GM23338 (cell line): ENCODE results near the gene PEX10. TPM values are rescaled to one million over a fixed set of nuclear protein-coding genes. Genes with fewer than 3 reads are reported as not detected.

ENCODE experiments used
- ATAC-seq: fragments of 200-7000 bp; cut with Tn5 transposase; 3 replicates; pipeline ENCODE4 v1.9.1; 2020
- DNase-seq: peaks from one replicate; pipeline ENCODE4 v3.0.0-alpha.2; 2015; ENCODE audit warnings: low spot score
- H2AFZ ChIP-seq: fragments of 200-600 bp; sonication (generic); 2 replicates; pipeline ENCODE4 v1.8.0; 2016; ENCODE audit warnings: antibody characterized with exemption, mild to moderate bottlenecking, moderate library complexity
- H3F3A ChIP-seq: fragments of 200-600 bp; sonication (generic); replicated peaks from 2 replicates; pipeline ENCODE4 v1.8.0; 2017; ENCODE audit warnings: antibody characterized with exemption, mixed run types, low read depth
- H3K27ac ChIP-seq: fragments of 200-600 bp; sonication (generic); 2 replicates; pipeline ENCODE4 v1.6.1; 2016; ENCODE audit warnings: low read depth
- H3K27me3 ChIP-seq: fragments of 200-600 bp; sonication (generic); 2 replicates; pipeline ENCODE4 v1.8.0; 2016; ENCODE audit warnings: mild to moderate bottlenecking, mixed run types, moderate library complexity; ENCODE audit not compliant: insufficient read depth
- H3K36me3 ChIP-seq: fragments of 200-600 bp; sonication (generic); 2 replicates; pipeline ENCODE4 v1.8.0; 2016; ENCODE audit warnings: mild to moderate bottlenecking; ENCODE audit not compliant: insufficient read depth
- H3K4me1 ChIP-seq: fragments of 200-600 bp; sonication (generic); 2 replicates; pipeline ENCODE4 v1.8.0; 2016; ENCODE audit warnings: mild to moderate bottlenecking, moderate library complexity; ENCODE audit not compliant: insufficient read depth
- H3K4me2 ChIP-seq: fragments of 200-600 bp; sonication (generic); 2 replicates; pipeline ENCODE4 v1.7.1; 2017; ENCODE audit warnings: mixed run types
- H3K4me3 ChIP-seq: fragments of 200-600 bp; sonication (generic); 2 replicates; pipeline ENCODE4 v1.6.1; 2016; ENCODE audit warnings: mixed run types
- H3K79me2 ChIP-seq: fragments of 200-600 bp; sonication (generic); replicated peaks from 2 replicates; pipeline ENCODE4 v1.8.0; 2017; ENCODE audit warnings: mild to moderate bottlenecking; ENCODE audit not compliant: insufficient read depth
- H3K9me2 ChIP-seq: fragments of 200-600 bp; sonication (generic); 2 replicates; pipeline ENCODE4 v1.8.0; 2017; ENCODE audit not compliant: insufficient read depth
- H4K20me1 ChIP-seq: fragments of 200-600 bp; sonication (generic); replicated peaks from 2 replicates; pipeline ENCODE4 v1.8.0; 2017; ENCODE audit warnings: mild to moderate bottlenecking; ENCODE audit not compliant: insufficient read depth
- H3K27ac Mint-ChIP-seq: 2 replicates; pipeline ENCODE4 v1.8.0; 2020; ENCODE audit warnings: inconsistent platforms, mild to moderate bottlenecking, moderate library complexity, mixed read lengths
- H3K27me3 Mint-ChIP-seq: 3 replicates; pipeline ENCODE4 v1.8.0; 2022; ENCODE audit warnings: low read depth, mild to moderate bottlenecking, moderate library complexity, mixed read lengths, inconsistent platforms; ENCODE audit not compliant: insufficient read depth, poor library complexity
- H3K36me3 Mint-ChIP-seq: 3 replicates; pipeline ENCODE4 v1.8.0; 2021; ENCODE audit warnings: low read depth, mild to moderate bottlenecking, inconsistent platforms, moderate library complexity, mixed read lengths
- H3K4me1 Mint-ChIP-seq: 3 replicates; pipeline ENCODE4 v1.8.0; 2020; ENCODE audit warnings: mild to moderate bottlenecking, inconsistent platforms, mixed read lengths
- H3K4me3 Mint-ChIP-seq: 3 replicates; pipeline ENCODE4 v1.8.0; 2021; ENCODE audit warnings: moderate library complexity, mild to moderate bottlenecking, inconsistent platforms, mixed read lengths
- H3K9me3 Mint-ChIP-seq: 3 replicates; pipeline ENCODE4 v1.8.0; 2020; ENCODE audit warnings: moderate library complexity, mild to moderate bottlenecking, inconsistent platforms, mixed read lengths
- CREB1 ChIP-seq: fragments of 250-450 bp; sonication (Bioruptor Pico); IDR thresholded peaks from 2 replicates; pipeline ENCODE4 v1.5.0; 2020; ENCODE audit warnings: low read depth, mild to moderate bottlenecking, moderate library complexity
- CTCF ChIP-seq, 2 experiments: fragments of 200-600 bp in 1 of 2; sonication (generic) in 1 of 2; conservative IDR thresholded peaks; 2 replicates each; pipeline versions ENCODE4 v1.5.1 to v1.6.1; 2016 to 2017; ENCODE audit warnings: antibody characterized with exemption in 2 of 2, low read depth in 2 of 2, mild to moderate bottlenecking in 2 of 2, moderate library complexity in 1 of 2
- ETS1 ChIP-seq: IDR thresholded peaks from 2 replicates; pipeline ENCODE4 v1.6.1; 2016; ENCODE audit warnings: antibody characterized with exemption
- POLR2AphosphoS5 ChIP-seq: IDR thresholded peaks from 2 replicates; pipeline ENCODE4 v1.6.1; 2016; ENCODE audit warnings: antibody characterized with exemption, low read depth
- REST ChIP-seq: IDR thresholded peaks from one replicate; pipeline ENCODE4 v1.6.1; 2018; ENCODE audit warnings: antibody characterized with exemption; ENCODE audit not compliant: unreplicated experiment
- STAT1 ChIP-seq: IDR thresholded peaks from one replicate; pipeline ENCODE4 v1.6.1; 2016; ENCODE audit warnings: antibody characterized with exemption; ENCODE audit not compliant: unreplicated experiment
- ZNF114 ChIP-seq: fragments of 250-450 bp; sonication (Bioruptor Pico); IDR thresholded peaks from 2 replicates; pipeline ENCODE4 v1.5.0; 2020; ENCODE audit warnings: mild to moderate bottlenecking, moderate library complexity
- ZNF331 ChIP-seq: fragments of 250-450 bp; sonication (Bioruptor Pico); IDR thresholded peaks from 2 replicates; pipeline ENCODE4 v1.5.0; 2020; ENCODE audit warnings: low read depth, mild to moderate bottlenecking, moderate library complexity
- ZNF462 ChIP-seq: fragments of 250-450 bp; sonication (Bioruptor Pico); IDR thresholded peaks from 2 replicates; pipeline ENCODE4 v1.5.0; 2020; ENCODE audit warnings: mild to moderate bottlenecking, moderate library complexity
- polyA plus RNA-seq: library from polyadenylated mRNA; unstranded; fragments of >200 nt; fragmentation: Nextera tagmentation; extraction: Ambion mirVana; gene quantifications from 2 replicates; pipeline ENCODE4 v1.2.1, GENCODE V29; 2016
- total RNA-seq: library from RNA; depleted of rRNA; stranded (reverse); fragments of >200 nt; shearing (Covaris generic); gene quantifications from 2 replicates; pipeline ENCODE4 v1.2.3, GENCODE V29; 2014

PEX10 gene
- total and polyA plus RNA-seq, 2 experiments from 2014 or later, result 15.0 to 53.9 TPM

GRCh38 chr1:2358072-2358471, 54.3 kb downstream of the PEX10 start:
- Histone ChIP-seq H3K4me2 (no peak overlapping the region), H3K4me1 (no peaks in the 10 kb centered on the region), H3F3A (no peaks in the 10 kb centered on the region), H2AFZ (no peak overlapping the region), H3K36me3 (no peaks in the 10 kb centered on the region), H3K79me2 (no peaks in the 10 kb centered on the region), H3K27me3 (no peaks in the 10 kb centered on the region), H3K9me2 (no peaks in the 10 kb centered on the region), H3K27ac (no peak overlapping the region), H3K4me3 (no peak overlapping the region), H4K20me1 (no peaks in the 10 kb centered on the region)
- H3K4me1 Mint-ChIP-seq, result no peaks in the 10 kb centered on the region
- H3K36me3 Mint-ChIP-seq, result no peaks in the 10 kb centered on the region; the same call in 2 of the 3 replicates
- peaks cover 3% of the 10 kb centered on the region; the same call in 2 of the 3 replicates for H3K9me3 Mint-ChIP-seq
- DNase-seq, result no peak
- no peak overlapping the region for H3K4me3 Mint-ChIP-seq
- TF ChIP-seq REST (no peak), POLR2AphosphoS5 (no peak), ZNF114 (CRISPR knock-in tag) (no peak), STAT1 (no peak), CREB1 (no peak), ETS1 (no peak), ZNF462 (CRISPR knock-in tag) (no peak), ZNF331 (no peak), CTCF (conservative IDR thresholded peaks at IDR 0.05; ENCODE audit: low read depth in 2 of 2) (no peak)
- ATAC-seq, result no peak
- H3K27ac Mint-ChIP-seq, result no peak overlapping the region
- peaks cover 7% of the 10 kb centered on the region for H3K27me3 Mint-ChIP-seq
